Chondrocyte (in vitro differentiated cells): ENCODE data around the gene CEP85. TPM values are rescaled to one million over a fixed set of nuclear protein-coding genes. Genes with fewer than 3 reads are reported as not detected.

Source experiments
- DNase-seq: peaks from one replicate; pipeline ENCODE4 v3.0.0; 2021; ENCODE audit warnings: mixed read lengths, low spot score
- H3K27ac Mint-ChIP-seq: one replicate; pipeline ENCODE4 v1.8.0; 2021; ENCODE audit warnings: mild to moderate bottlenecking, moderate library complexity, mixed read lengths; ENCODE audit not compliant: unreplicated experiment
- H3K27me3 Mint-ChIP-seq: 2 replicates; pipeline ENCODE4 v1.8.0; 2021; ENCODE audit warnings: low read depth, mixed read lengths
- H3K36me3 Mint-ChIP-seq: 2 replicates; pipeline ENCODE4 v1.8.0; 2021; ENCODE audit warnings: low read depth, mixed read lengths
- H3K4me1 Mint-ChIP-seq: 2 replicates; pipeline ENCODE4 v1.8.0; 2021; ENCODE audit warnings: low read depth, mild to moderate bottlenecking, mixed read lengths
- H3K4me3 Mint-ChIP-seq: one replicate; pipeline ENCODE4 v1.8.0; 2021; ENCODE audit warnings: mild to moderate bottlenecking, moderate library complexity, mixed read lengths; ENCODE audit not compliant: unreplicated experiment
- H3K9me3 Mint-ChIP-seq: 2 replicates; pipeline ENCODE4 v1.8.0; 2021; ENCODE audit warnings: low read depth, mixed read lengths
- CTCF ChIP-seq: fragments of 200-600 bp; sonication (generic); IDR thresholded peaks from 2 replicates; pipeline ENCODE4 v1.5.0; 2021; ENCODE audit warnings: antibody characterized with exemption, mild to moderate bottlenecking, moderate library complexity
- total RNA-seq: library from RNA; stranded (reverse); gene quantifications from 3 replicates; pipeline ENCODE4 v1.2.1, GENCODE V29; 2021

The CEP85 gene
- total RNA-seq, 1 donor from 2014 or later = 13.1 TPM

GRCh38 chr1:26284597-26285347 lies 50.8 kb downstream of the CEP85 start:
- peaks cover 5% of the 10 kb centered on the region for H3K36me3 Mint-ChIP-seq
- H3K9me3 Mint-ChIP-seq = no peaks in the 10 kb centered on the region
- peak overlapping the region; percentile 97 for H3K27ac Mint-ChIP-seq
- H3K4me3 Mint-ChIP-seq = no peak overlapping the region
- no peak for DNase-seq
- peak; percentile 82 for TF ChIP-seq CTCF
- H3K27me3 Mint-ChIP-seq = no peaks in the 10 kb centered on the region
- peaks cover 56% of the 10 kb centered on the region for H3K4me1 Mint-ChIP-seq

GRCh38 chr1:26285366-26286063 lies 51.5 kb downstream of the CEP85 start:
- DNase-seq = no peak
- Mint-ChIP-seq H3K4me1 (peaks cover 54% of the 10 kb centered on the region), H3K36me3 (peaks cover 5% of the 10 kb centered on the region), H3K27ac (no peak overlapping the region), H3K9me3 (no peaks in the 10 kb centered on the region), H3K4me3 (no peak overlapping the region), H3K27me3 (no peaks in the 10 kb centered on the region)
- peak; percentile 23 for TF ChIP-seq CTCF

GRCh38 chr1:26286064-26286416 lies 52.0 kb downstream of the CEP85 start:
- H3K36me3 Mint-ChIP-seq = peaks cover 4% of the 10 kb centered on the region
- H3K27me3 Mint-ChIP-seq = no peaks in the 10 kb centered on the region
- H3K4me3 Mint-ChIP-seq = no peak overlapping the region
- peaks cover 48% of the 10 kb centered on the region for H3K4me1 Mint-ChIP-seq
- no peaks in the 10 kb centered on the region for H3K9me3 Mint-ChIP-seq
- H3K27ac Mint-ChIP-seq = no peak overlapping the region
- DNase-seq = no peak
- TF ChIP-seq CTCF = no peak

GRCh38 chr1:26287033-26287711 lies 53.2 kb downstream of the CEP85 start:
- no peak for DNase-seq
- Mint-ChIP-seq H3K4me1 (peaks cover 39% of the 10 kb centered on the region), H3K27ac (no peak overlapping the region), H3K36me3 (peaks cover 2% of the 10 kb centered on the region), H3K27me3 (no peaks in the 10 kb centered on the region), H3K4me3 (no peak overlapping the region), H3K9me3 (no peaks in the 10 kb centered on the region)
- no peak for TF ChIP-seq CTCF

- Mint-ChIP-seq H3K27me3 (no peaks in the 10 kb centered on the region), H3K4me3 (no peak overlapping the region), H3K4me1 (peaks cover 32% of the 10 kb centered on the region), H3K27ac (peak overlapping the region; percentile 20), H3K36me3 (peaks cover 2% of the 10 kb centered on the region), H3K9me3 (no peaks in the 10 kb centered on the region)
- DNase-seq = no peak
- no peak for TF ChIP-seq CTCF
These were observed 53.8 kb downstream of the CEP85 start for GRCh38 chr1:26287811-26288210.
